GM12874 (cell line): ENCODE measurements around the gene SOX14.

Experiments
- TF ChIP-seq, protein P1 (sequence below): IDR thresholded peaks from 2 replicates; pipeline ENCODE4 v1.5.1; 2011; ENCODE audit warnings: low read depth, mild to moderate bottlenecking, control low read depth, low read length, moderate library complexity; ENCODE audit not compliant: insufficient read depth

The SOX14 gene

DNA sequence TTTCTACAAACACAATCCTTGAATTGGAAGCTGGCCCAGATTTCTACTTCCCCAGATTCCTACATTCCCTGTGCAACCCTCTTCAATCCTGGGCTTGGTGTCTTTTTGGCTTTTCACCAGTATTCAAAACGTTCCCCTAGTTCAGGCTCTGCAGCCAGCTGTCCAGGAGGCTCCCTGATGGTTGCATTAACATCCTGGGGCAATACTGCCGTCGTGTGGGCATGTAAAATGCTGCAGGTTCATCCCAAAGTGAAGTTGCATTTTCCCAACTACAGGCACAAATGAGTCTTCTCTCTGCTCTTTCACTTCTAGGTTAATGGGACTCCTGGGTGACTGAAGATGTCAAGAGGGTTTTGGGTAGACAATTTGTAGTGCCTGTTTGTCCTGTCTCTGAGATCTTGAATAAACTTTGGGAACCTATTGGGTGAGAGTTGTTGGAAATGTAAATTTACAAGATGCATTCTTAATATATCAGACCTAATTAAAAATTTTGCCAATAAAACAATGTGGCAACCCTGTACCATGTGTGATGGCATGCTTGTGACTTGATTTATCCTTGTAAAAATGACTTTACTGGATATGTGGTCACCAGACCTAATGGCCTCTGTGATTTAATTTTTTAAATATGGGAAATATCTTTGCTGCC, 28.6 kb downstream of the SOX14 start:
- TF ChIP-seq, protein P1, sequence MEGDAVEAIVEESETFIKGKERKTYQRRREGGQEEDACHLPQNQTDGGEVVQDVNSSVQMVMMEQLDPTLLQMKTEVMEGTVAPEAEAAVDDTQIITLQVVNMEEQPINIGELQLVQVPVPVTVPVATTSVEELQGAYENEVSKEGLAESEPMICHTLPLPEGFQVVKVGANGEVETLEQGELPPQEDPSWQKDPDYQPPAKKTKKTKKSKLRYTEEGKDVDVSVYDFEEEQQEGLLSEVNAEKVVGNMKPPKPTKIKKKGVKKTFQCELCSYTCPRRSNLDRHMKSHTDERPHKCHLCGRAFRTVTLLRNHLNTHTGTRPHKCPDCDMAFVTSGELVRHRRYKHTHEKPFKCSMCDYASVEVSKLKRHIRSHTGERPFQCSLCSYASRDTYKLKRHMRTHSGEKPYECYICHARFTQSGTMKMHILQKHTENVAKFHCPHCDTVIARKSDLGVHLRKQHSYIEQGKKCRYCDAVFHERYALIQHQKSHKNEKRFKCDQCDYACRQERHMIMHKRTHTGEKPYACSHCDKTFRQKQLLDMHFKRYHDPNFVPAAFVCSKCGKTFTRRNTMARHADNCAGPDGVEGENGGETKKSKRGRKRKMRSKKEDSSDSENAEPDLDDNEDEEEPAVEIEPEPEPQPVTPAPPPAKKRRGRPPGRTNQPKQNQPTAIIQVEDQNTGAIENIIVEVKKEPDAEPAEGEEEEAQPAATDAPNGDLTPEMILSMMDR: peak; percentile 54

DNA sequence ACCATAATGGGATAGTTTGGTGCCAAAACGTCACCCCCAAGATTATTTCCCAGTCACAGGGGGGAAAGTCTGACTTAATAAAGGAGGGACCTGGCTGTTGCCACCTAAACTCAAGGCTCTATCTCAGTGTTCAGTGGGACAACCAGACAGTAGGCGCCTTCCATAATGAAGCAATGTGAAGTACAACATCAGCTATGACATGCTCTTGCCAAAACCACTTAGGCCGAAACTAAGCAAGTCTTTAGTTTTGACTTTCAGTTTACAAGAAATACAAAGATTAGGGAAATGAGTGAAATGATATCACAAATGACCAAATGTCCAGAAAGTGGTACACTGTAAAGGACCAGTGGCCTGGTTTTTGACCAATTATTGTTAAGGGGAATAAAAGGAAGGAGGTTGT, 32.9 kb downstream of the SOX14 start:
- TF ChIP-seq, protein P1: no peak

DNA sequence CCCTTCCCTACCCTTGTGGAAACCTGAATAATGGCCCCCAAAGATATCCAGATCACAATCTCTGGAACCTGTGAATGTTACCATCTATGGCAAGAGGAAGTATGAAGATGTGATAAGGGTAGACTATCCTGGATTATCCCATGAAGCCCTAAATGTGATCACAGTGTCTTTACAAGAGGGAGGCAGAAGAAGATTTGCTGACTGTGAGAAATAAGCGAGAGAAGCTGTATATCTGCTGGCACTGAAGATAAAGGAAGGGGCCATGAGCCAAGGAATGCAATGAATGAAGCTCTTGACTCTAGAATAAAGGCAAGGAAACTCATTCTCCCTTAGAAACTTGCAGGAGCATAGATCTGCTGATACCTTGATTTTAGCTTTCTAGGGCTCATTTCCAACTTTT, 39.1 kb downstream of the SOX14 start:
- TF ChIP-seq, protein P1: no peak

DNA sequence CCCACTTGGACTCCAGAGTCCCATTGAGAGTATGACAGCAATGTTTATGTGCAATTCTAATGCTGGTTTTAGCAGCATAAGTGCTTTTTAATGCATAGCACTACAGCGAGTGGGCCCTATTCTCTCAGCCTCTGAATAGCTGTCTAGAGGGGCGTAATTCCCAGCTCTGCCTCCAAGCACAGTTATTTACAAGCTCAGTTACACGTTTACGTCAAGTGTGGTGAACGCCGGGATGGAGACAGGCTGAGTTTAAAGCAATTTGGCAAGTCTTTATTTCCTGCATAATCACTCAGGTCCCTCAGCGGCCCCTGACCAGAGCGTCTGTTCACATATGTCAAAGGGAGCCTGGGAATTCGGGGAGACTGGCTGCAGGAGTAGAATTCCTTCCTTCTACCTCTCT, 43.9 kb downstream of the SOX14 start:
- TF ChIP-seq, protein P1: no peak

DNA sequence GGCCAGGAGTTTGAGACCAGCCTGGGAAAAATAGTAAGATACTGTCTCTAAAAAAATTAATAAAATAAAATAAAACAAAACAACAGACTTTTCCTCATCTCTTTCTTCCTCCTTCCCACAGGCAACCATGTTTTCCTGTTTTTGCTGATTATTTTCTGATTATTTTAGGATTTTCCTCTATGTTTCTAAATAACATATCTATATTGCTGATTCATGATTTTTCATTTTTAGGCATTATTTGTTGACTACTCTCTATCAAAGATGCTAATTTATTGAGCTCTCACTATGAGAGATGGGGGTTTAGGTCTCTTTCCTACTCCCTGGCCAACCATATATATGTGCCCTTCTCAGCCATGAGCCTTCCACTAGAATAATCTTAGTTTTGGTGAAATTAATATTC, 45.4 kb downstream of the SOX14 start:
- TF ChIP-seq, protein P1: no peak

DNA sequence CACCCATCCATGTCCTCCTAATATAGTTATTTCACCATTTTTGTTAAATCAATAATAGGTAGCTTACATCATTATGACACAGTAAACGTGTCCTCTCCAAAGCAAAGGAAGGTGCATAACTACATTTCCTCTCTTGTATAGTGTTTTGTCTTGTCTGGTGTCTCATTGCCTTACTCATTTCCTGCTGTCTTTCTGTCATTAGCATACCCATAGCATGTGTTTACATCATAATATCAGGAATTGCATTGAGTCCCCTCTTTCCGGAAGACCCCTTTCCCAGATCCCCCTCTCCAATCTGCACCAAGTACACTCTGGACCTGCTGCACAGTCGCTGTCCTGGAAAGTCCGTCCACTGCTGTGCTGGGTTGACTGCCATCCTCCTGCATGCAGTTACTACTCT, 47.9 kb downstream of the SOX14 start:
- TF ChIP-seq, protein P1: no peak

DNA sequence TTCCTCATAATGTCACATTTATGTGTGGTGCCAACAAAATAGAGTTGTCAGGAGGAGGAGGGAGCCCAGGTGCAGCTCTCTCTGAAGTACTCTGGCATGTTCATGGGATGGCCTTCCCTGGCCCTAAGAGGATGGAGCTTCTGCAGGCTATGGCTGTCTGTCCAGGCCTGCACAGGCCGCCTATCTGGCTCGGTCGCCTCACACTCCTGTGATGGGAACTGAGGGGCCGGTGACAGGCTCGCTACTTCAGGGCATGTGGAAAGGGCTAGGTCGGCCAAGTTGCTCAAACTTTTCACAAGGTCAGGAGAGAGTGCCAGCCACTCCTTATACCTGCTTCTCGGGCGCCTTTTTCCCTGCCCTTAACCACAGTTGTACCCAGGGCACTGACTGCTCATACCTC, 51.1 kb downstream of the SOX14 start:
- TF ChIP-seq, protein P1: no peak
